Left lobe of liver (tissue), 2 donors: ENCODE measurements around the gene NCS1. TPM values are rescaled to one million over a fixed set of nuclear protein-coding genes. Genes with fewer than 3 reads are reported as not detected.
"Not testable (repeated sequence)": the region's sequence is repeated elsewhere in the genome, so short reads cannot be mapped to it uniquely, and the experiment has no call there.

Source experiments
- ATAC-seq: fragments of 200-7000 bp; cut with Tn5 transposase; one replicate; pipeline ENCODE4 v1.9.1; 2020; ENCODE audit warnings: mild to moderate bottlenecking, moderate library complexity
- DNase-seq: peaks from one replicate; pipeline ENCODE4 v3.0.0-alpha.2; 2020; ENCODE audit warnings: low spot score
- total RNA-seq: library from RNA; stranded (reverse); gene quantifications from one replicate; pipeline ENCODE4 v1.2.1, GENCODE V29; 2021
- donor health status: DM: no; HTN: no; CAD: no; lungs with moderate emphysema.
- donor health status: DM: no; HTN: yes; CAD: no.

Gene NCS1
- total RNA-seq, 1 donor from 2014 or later, result 2.5 TPM

DNA sequence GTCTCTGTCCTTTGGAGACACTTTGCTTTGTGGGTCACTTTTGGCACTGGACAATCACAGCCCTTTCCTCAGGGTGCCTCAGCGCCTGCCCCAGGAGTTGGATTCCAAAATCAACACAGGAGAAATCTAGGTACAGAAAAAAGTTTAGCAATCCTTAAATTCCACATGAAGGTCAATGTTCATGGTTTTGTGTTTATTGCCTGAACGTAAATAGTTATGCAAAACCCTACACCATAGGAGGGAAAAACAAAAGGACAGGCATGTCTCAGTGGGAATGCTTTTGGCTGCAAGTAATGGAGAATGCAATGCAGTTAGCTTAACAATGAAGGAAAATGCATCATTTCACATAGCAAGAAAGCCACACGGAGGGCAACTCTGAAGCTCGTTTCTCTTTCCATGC, 86.8 kb downstream of the NCS1 start:
- DNase-seq (peak; percentile 43), ATAC-seq (peak; percentile 21)

DNA sequence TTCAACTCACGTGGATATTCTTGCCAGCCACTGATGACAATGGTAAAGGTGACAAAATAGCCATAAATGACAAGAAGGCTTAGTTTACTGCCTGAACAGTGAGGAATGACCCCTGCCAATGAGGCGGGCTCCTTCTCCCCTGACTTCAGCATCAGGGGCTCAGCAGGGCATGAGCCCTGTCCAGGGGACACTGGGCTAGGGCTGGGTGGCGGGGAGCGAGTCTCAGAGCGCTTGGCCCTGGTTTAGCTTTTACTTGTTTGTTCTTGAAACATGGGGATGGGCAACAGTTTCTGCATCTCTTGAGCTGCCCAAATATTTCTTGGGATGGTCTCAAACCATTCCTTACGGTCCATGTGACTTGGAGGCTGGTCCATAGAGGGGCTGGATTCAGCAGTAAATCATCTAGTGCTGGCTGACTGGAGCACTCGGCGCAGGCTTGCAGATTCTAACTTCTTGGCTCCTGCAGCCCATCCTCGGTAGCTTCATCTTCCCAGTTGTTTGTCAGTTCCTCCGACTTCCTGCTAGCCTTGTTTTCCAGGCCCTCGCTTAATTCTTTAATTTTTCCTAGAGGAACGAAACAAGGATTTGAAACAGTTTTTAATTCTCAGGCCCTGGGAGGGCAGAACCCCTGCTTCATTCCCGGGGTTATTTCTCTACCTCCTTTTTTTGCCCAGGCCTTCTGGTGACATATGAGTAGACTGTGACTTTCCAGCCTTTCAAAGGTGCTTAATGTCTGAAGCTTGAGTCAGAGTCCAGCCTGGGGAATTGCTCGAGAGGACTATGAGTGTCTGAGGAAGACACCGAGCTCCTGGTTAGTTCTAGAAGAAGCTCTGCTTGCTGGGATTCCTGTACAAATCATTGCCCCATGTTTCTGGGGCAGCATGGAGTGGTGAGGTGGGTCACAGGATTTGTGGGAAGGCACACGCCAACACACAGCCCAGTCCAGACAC, 88.9 kb downstream of the NCS1 start:
- DNase-seq (peak; percentile 36), ATAC-seq (no peak)

DNA sequence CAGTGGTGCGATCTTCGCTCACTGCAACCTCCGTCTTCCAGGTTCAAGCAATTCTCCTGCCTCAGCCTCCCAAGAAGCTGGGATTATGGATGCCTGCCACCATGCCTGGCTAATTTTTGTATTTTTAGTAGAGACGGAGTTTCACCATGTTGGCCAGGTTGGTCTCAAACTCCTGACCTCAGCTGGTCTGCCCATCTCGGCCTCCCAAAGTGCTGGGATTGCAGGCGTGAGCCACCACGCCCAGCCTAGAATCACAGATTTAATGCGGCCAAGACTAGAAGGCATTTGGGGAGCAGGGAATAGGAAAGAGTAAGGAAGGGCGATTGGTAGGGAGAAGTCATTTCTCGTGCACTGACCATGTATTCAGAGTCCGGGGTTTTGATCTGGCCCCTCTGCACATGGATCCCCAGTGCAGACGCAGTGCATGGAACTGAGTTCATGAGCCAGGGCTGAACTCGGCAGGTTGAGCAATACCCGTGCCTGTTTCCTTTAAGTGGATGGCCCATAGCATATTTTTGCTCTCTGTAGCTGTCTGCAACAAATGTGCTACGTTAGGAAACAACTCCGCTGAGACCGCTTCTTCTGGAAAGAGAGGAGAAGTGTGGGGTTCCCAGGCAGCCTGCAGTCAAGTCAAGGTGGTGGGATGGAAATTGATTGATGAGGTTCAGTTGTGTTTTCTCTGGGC, 90.0 kb downstream of the NCS1 start:
- peak; percentile 49 for DNase-seq
- peak; percentile 38 for ATAC-seq

DNA sequence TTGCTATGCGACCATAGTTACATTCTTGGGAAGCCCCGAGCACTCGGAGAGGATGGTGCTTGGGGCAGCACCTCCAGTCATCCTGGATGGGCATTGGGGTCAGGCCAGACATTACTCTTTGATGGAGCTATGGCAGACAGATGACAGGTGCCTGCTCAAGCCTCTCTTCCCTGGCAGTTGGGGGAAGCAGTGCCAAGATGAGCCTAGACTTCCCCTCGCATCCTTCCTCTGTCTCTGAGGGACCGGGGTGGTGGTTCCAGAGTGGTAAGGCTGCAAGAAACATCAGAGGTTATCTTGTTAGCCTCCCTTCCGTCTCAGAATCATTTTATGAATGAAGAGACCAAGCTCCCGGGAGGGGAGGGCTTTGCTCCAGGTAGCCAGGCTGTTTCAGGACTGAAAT, 90.6 kb downstream of the NCS1 start:
- ATAC-seq, result no peak
- no peak for DNase-seq

DNA sequence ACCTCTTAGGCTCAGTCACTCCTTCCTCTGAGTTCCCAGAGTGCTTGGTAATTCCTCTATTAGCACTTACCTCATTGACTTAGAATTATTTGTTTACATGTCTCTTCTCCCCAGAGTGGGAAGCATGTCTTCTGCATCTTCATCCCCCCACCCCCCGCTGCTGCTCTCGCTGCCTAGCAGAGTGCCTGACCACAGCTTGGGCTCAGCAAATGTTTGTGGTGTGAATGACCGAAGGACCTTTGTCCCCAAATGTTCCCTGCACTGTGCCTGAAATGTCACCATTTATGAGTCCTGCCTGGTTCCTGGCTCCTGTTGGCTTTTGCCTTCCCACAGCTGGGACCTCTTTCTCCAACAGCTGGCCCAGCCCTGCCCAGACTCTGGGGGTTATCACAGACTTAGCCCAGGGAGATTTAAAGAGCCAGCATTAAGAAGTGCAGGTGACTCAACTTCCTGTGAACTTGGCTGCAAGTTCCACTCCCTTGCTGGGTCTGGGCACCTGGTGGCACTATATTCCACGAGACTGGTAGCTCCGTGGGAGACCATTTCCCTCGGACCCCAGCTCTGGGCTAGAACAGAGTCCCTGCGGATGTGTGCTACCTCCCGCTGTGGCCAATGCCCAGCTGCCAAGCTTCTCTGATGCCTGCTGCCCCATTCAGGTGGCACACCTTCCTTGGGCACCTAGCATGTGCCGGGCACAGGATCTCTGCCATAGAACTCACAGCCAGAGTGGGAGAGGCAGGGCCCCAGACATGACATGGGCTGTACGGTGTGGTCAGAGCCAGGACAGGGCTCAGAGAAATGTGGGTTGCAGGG, 91.6 kb downstream of the NCS1 start:
- ATAC-seq, result peak; percentile 82
- peak; percentile 88 for DNase-seq

DNA sequence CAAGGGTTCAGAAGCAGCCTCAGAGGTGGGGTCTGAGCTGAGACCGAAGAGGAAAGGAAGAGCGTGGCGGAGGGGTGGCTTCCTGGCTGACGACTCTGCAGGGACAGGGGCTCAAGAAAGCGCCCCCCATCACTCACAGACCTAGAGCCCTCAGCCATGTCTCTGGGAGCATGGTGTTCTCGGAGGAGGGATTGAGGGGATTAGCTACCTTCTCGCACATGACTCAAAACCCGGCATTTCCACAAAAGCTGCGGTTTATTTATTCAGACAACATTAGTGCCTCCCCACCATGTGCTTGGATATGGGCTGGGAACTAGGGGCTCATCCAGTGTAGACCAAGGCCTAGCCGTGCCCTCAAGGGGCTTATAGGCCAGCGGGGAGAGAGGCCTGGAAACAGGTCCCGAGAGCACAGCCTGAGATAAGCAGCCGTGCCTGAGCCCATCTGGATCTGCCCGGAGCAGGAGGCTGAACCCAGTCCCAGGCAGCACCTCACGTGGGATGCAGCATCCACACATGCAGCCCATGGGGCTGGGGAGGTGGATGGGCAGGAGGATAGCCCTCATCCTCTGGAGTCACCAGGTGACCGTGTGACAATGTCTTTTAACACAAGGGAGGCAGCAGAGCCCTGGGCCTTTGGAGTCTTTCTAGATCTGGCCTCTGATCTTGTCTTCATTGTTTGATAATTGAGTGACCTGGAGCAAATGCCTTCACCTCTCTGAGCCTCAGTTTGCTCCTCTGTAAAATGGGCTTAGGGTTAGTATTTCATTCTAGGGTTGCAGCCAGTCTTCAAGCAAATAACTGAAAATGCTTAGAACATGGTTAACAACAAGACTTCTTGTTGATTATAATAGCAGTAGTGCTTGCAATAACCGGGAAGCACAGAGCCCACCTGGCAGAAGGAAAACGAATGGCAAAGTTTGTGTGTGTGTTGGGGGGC, 92.5 kb downstream of the NCS1 start:
- ATAC-seq, result no peak
- no peak for DNase-seq

DNA sequence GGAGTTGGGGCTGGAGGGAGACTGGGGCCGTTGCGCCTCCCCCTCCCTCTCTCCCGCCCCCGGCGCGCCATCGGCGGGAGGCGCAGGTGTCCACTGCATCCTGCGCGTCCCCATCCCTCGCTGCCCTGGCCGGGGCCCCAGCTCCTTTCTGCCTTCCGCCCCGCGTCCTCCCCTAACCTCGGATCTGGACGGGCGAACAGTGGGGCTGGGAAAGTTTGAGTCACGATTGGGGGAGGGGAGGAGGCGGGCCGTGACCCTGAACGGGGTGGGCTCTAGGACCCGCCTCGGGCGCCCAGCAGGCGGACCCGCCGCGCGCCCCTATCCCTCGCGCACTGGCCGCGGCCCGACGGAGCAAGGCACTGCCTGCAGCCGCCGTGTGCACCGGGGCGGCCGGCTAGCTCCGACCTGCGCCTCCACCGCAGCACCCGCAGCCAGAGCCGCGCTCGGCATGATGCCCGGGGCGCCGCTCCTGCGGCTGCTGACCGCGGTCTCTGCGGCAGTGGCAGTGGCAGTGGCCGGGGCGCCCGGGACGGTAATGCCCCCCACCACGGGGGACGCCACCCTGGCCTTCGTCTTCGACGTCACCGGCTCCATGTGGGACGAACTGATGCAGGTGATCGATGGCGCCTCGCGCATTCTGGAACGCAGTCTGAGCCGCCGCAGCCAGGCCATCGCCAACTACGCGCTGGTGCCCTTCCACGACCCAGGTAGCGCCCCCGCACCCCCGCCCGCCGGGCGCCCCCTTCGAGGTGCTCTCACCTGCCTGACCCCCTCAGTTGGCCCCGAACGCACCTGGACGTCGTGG, 93.4 kb downstream of the NCS1 start, which contains the start of gene HMCN2:
Gene HMCN2 (plus strand): TSS at position 330 of the 805 bp plus-strand sequence. CDS start 119 bp downstream, at position 449.
- ATAC-seq (peak; percentile 61), DNase-seq (no peak)

DNA sequence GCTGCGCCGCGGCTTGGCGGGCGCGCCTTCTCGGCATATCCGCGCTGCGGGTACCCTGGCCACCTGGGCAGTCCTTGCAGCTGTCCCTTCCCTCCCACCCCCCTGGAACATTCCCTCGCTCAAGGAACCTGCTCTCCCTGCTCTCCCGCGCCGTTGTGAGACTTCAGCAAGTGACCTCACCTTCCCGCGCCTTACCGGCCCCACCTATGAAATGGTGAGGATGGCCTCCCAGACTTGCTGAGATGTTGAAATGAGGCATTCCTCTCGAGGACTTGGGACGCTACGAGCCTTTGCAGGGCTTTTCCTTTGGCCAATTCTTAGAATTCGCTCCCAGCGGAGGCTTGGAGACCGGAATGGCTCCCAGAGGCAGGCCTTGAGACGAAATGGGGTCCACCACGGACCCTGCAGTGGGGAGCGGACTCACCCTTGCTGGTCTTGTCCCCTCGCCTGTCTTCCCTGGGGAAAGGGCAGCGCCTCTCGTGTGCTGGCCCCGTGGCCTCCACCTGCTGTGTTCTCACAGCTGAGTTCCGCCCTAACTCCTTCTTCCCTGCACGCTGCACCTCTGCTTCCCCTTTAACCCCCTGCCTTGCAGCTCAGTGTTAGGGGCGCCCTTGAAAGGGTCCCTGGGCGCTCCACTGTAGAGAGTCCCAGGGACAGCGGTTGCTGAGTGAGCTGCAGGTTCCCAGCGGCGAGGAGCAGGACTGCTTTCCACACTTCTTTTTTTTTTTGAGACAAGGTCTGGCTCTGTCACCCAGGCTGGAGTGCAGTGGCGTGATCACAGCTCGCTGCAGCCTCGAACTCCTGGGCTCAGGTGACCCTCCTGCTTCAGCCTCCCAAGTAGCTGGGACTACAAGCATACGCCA, 94.3 kb downstream of the NCS1 start:
- ATAC-seq (no peak), DNase-seq (no peak)

DNA sequence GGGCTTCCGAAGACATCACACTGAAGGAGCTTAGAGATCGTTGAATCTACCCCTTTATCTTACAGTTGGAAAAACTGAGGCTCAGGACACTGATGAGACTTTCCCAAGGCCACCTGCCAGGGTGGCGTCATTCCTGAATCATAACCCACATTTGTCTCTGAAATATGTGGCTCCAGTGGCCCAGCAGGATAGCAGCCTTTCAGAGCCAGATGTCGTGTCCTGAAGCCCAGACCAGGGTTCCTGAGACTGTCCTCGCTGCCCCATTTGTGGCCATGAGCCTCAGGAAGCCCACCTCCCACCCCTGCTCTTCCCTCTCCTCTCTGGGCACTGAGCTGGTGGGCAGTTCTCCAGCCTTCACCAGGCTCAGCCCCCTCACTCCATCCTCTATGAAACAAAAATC, 95.7 kb downstream of the NCS1 start:
- DNase-seq (no peak), ATAC-seq (no peak)

DNA sequence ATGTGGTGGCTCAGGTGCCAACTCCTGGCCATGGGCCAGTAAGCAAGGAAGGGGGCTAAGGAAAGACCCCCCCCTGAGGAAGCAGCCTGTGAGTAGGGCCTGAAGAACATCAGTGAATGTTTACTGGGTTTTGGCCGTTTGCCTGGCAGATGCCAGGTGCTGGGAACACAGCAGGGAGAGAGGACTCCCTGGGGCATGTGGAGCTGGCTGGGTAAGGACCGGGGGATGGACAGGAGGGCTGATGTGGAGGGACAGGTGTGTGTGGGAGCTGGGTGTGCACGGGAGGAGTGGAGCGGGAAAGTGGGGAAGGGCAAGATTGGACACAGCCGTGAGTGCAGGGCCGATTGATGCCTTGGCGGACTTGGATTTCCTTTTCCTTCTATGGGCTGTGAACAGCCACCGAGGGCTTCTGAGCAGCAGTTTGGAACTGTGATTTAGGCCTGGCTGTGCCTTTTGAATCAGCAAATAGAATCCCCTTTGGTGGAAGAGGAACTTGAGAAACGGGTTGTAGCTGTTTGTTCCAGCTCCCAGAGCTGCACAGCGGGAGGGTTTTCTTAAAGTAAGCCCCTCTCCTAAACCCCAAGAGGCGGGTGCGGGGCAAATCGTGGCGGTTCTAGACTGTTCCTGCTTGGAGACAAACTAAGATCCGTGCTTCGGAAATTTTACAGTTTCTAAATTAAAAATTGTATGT, 96.5 kb downstream of the NCS1 start:
- no peak for DNase-seq

DNA sequence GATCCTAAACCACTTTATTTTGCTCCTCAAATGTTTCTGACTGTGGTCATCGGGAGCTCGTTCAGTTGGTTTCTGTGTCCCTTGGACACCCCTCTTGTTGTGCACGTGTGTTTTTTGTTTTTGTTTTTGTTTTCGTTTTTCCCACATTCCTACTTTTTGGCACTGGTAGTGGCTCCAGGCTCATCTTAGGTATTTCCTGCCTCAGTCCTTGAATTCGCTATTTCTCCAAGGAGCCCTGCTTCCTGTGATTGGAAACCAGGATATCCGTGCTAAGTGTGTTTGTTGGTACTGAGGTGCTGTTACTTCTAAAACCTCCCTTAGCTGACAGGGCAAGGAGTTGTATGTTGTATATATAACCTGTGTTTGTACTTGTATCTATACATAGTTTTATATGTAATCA, 99.3 kb downstream of the NCS1 start:
- ATAC-seq (no peak), DNase-seq (no peak)

More for the DNA sequence above, 96.5 kb downstream of the NCS1 start:
- ATAC-seq, result no peak

DNA sequence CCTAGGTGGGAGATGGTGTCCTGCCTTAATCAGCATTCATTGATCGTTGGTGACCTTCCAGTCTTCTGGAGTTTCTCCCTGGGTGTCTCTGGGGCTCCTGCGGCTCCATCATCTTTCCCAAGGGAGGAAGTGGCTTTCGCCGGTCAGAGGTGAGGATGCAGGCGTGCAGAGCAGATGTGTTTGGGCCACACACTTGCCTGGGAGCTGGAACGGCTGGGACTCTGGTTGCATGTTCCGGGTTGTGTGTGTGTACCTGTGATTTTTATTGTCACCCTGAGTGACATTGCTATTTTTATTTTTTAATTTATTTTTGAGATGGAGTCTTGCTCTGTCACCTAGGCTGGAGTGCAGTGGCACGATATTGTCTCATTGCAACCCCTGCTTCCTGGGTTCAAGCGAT, 103.0 kb downstream of the NCS1 start:
- no peak for DNase-seq
- no peak for ATAC-seq

DNA sequence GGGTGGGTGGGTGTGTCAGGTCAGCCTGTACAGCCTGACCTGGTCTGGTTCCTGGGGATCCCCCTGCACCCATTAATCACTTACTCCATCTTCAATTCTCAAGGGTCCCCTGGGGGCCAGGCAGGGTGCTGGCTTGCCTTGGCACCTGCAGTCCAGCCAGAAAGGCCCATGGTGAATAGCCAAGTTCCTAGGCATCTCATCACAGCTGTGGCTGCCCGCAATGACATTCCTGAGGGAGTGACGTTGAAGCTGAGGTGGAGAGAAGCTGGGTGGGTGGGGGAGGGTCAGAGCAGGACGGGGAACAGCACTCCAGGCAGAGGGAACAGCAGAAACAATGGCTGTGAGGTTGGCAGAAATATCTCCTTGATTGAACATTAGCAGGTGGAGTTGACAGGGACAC, 103.9 kb downstream of the NCS1 start:
- DNase-seq, result no peak
- no peak for ATAC-seq

DNA sequence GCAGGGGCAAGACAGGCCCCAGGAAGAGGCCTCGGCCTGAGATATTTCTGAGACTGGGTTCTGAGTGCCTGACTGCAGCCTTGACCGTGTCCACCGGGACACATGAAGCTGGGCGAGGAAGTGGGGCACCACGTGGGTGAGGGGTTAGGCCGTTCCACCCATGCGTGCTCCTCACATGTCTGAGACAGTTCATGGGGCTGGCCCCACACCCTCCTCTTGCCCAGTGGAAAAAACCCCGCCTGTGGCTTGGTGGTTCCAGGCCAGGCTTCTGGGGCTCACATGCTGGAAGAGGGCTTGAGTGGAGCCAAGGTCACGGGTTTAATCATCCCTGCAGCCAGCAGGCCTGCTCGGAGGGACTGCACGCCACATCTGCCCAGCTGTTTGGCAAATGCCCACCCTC, 104.8 kb downstream of the NCS1 start:
- no peak for ATAC-seq

DNA sequence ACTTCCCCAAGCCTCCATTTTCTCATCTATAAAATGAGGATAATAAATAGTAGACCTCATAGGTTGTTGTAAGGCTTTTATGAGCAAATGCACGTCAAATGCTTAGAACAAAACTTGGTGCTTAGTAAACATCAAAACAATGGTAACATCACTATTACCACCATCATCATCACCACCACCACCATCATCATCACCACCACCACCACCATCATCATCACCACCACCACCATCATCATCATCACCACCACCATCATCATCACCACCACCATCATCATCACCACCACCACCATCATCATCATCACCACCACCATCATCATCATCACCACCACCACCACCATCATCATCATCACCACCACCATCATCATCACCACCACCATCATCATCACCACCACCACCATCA, 105.3 kb downstream of the NCS1 start:
- not testable (repeated sequence) for ATAC-seq, DNase-seq

More for the DNA sequence above, 104.8 kb downstream of the NCS1 start:
- DNase-seq, result no peak

DNA sequence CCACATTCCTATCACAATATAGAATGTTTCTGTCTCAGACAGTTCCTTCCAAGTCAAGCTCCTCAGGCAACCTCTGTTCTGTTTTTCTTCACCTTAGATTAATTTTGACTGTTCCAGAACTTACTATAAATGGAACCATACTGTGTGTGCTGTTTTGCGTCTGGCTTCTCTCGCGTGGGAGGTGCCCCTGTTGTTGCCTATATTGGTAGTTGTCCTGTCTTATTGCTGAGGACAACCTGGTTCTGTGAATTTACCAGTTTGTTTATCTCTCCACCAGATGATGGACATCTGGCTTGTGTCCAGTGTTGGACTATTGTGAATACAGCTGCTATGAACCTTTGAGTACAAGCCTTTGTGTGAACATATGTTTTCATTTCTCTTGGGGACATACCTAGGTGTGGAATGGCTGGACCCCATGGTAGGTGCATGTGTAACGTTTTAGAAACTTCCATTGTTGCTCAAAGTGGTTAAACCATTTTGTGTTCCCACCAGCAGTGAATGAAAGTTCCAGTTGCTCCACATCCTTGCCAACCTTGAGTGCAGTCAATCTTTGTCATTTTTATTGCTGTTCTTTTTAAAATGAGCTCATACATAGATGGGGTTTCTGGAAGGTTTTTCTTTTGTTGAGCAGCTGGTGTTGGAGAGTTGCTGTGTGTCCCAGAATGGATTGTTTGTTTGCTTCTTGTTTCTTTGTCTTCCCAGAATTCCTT, 111.5 kb downstream of the NCS1 start:
- ATAC-seq (no peak), DNase-seq (no peak)

DNA sequence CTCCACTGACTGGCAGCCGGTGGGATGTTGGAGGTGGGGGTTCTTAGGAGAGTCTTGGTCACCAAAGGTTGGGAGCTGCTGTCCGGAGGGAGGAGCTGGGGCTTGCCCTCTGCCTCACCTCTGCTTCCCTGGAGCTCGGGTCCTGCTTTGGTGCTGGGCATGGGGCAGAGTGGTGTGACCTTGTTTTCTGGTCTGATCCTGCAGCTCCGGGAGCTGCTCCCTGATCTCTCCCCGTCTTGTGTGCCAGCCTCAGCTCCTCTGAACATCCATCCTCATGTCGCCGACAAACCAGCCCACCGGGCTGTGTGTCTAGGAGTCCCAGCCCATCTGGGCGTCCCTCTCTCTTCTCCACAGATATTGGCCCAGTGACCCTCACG, 112.0 kb downstream of the NCS1 start:
- DNase-seq (no peak), ATAC-seq (no peak)
